ENCODE results near the gene IDI1.

- TF ChIP-seq, protein P1, sequence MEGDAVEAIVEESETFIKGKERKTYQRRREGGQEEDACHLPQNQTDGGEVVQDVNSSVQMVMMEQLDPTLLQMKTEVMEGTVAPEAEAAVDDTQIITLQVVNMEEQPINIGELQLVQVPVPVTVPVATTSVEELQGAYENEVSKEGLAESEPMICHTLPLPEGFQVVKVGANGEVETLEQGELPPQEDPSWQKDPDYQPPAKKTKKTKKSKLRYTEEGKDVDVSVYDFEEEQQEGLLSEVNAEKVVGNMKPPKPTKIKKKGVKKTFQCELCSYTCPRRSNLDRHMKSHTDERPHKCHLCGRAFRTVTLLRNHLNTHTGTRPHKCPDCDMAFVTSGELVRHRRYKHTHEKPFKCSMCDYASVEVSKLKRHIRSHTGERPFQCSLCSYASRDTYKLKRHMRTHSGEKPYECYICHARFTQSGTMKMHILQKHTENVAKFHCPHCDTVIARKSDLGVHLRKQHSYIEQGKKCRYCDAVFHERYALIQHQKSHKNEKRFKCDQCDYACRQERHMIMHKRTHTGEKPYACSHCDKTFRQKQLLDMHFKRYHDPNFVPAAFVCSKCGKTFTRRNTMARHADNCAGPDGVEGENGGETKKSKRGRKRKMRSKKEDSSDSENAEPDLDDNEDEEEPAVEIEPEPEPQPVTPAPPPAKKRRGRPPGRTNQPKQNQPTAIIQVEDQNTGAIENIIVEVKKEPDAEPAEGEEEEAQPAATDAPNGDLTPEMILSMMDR (IDR thresholded peaks at IDR 0.05; ENCODE audit: low read depth, low read length) = no peak
- no peak for TF ChIP-seq EZH2phosphoT487 (IDR thresholded peaks at IDR 0.05; ENCODE audit: low read depth)
Measured at GRCh38 chr10:1063232-1063865, 14.4 kb upstream of the IDI1 start.
